ENCODE measurements around the gene SF3A1.

SF3A1 gene

GRCh38 chr22:30386608-30386959 is 29.9 kb upstream of the SF3A1 start:
- no peak for DNase-seq (ENCODE audit: low read depth, low spot score)

DNA sequence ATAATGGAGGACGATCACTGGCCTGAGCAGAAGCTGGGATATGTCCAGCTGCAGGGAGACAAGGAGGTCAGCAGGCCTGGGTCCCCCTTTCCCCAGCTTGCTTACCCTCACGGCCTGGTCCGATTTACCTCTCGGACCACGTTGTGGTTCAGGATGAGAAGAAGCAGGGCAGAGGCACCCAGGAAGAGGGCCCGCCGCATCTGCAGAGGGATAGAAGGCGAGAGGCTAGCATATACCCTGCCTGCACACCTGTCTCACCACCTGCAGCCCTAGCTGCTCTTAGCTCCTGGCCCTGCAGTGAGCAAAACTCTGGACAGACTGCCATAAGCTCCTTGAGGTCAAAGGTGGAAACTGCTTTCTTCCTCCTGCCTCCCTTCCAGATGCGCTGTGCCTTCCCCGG is 29.2 kb upstream of the SF3A1 start:
- DNase-seq (ENCODE audit: low read depth, low spot score), result no peak

DNA sequence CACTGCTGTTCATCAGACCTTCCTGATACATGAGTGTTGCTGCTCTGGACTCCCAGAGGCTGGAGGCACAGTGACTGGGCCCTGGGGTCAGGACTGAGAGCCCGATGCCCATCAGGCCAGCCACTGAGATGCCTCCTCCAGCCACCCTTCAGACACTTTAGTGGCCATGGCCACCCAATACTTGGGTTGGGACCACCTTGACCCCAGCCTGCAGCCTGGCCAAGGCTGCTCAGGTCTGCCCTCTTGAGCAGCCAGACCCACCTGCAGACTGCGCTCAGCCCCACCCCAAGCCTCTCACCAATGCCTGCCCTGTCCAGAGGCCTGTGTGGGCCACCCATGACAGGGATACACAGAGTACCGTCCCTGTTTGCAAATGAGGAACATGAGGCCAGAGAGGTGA is 26.4 kb upstream of the SF3A1 start:
- no peak for DNase-seq (ENCODE audit: low read depth, low spot score)

DNA sequence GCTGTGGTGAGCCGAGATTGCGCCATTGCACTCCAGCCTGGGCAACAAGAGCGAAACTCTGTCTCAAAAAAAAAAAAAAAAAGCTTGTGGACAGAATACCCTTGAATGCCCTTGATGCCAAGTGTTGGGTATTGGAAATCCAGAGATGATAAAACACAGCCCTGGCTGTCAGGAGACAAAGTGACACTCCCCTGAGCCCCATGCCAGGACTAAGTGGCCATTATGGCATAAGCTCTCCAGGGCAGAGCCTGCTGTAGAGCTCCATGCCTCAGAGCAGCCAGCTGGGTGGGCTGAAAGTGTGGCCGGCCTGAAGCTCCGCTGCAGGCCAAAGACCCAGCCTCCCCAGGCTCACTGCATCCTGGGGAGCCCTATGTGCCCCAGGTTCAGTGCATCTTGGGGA is 25.6 kb upstream of the SF3A1 start:
- no peak for DNase-seq (ENCODE audit: low read depth, low spot score)

GRCh38 chr22:30381264-30381663 is 24.6 kb upstream of the SF3A1 start:
- DNase-seq (ENCODE audit: low read depth, low spot score), result no peak

- no peak for DNase-seq (ENCODE audit: low read depth, low spot score)
Measured at GRCh38 chr22:30380011-30380410, 23.3 kb upstream of the SF3A1 start.

- DNase-seq (ENCODE audit: low read depth, low spot score), result no peak
Measured at GRCh38 chr22:30375312-30375849, 18.7 kb upstream of the SF3A1 start.

GRCh38 chr22:30373331-30374325 is 16.9 kb upstream of the SF3A1 start:
- no peak for DNase-seq (ENCODE audit: low read depth, low spot score)

DNA sequence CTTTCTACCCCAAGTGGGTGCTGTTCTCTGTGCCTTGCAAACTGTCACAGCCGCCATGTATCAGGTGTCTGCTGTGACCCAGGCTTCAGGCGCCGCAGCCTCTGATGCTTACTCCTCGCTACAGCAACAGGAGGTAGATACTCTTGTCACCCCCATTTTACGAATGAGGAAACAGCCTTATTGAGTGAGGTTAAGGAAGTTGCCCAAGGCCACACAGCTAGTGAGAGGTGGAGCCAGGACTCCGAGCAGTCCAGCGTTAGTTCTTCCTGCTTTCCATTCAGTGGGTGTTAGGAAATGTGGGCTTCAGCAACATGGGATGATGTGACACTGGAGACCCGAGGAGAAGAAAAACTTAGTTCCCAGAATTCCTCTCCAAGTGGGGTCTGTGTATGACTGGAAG is 16.2 kb upstream of the SF3A1 start:
- DNase-seq (ENCODE audit: low read depth, low spot score), result no peak

- DNase-seq (ENCODE audit: low read depth, low spot score), result no peak
Measured at GRCh38 chr22:30371981-30372380, 15.3 kb upstream of the SF3A1 start.

- no peak for DNase-seq (ENCODE audit: low read depth, low spot score)
Measured at GRCh38 chr22:30371321-30371720, 14.6 kb upstream of the SF3A1 start.

GRCh38 chr22:30370641-30371230 is 14.0 kb upstream of the SF3A1 start:
- no peak for DNase-seq (ENCODE audit: low read depth, low spot score)

DNA sequence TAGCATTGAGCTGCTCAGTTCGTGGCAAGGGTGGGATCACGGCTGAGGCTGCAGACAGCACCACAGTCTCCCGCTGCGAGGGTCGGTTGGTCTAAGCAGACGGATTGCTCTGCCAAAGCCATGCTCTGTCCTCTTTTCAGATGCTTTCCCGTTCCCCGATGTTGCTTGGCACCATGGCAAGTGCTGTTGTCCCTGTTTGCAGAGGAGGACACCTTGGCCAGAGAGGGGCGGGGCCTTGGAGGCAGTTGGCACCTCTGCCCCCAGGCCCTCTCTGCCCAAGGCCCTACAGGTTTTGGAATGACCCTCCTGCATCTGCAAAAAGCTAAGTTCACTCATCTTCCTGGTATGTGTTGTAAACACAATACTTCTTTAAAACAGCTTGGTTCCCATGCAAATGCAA is 11.7 kb upstream of the SF3A1 start:
- no peak for DNase-seq (ENCODE audit: low read depth, low spot score)

GRCh38 chr22:30365891-30366290 is 9.2 kb upstream of the SF3A1 start:
- DNase-seq (ENCODE audit: low read depth, low spot score), result no peak

DNA sequence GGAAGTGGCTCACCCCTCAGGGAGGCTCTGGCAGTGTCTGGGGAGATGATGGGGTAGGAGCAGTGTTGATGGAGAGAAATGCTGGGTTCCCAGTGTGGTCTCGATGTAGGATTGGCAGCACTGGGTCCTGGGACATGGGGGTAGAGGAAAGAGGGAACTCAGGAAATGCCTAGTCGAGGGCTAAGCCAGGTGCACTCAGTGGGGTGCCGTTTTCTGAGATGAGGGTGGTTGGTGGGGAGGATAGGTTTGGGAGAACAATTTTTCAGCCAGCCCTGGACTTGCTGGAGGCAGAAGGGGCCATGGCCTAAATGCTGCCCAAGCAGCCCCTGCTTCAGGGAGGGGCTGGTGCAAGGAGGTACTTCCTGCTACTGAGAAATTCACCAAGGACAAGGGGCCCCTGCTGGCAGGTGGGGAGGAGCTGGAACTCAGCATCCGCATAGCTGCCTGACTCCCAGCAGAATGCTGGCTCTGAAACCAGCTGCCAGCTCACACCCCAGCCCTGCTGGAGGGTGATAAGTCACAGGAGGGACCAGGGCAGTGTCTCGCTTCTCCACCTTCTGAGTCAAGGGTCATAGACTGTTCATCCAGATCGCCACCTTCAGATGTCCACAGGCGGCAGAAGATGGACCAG is 6.1 kb upstream of the SF3A1 start:
- no peak for DNase-seq (ENCODE audit: low read depth, low spot score)

DNA sequence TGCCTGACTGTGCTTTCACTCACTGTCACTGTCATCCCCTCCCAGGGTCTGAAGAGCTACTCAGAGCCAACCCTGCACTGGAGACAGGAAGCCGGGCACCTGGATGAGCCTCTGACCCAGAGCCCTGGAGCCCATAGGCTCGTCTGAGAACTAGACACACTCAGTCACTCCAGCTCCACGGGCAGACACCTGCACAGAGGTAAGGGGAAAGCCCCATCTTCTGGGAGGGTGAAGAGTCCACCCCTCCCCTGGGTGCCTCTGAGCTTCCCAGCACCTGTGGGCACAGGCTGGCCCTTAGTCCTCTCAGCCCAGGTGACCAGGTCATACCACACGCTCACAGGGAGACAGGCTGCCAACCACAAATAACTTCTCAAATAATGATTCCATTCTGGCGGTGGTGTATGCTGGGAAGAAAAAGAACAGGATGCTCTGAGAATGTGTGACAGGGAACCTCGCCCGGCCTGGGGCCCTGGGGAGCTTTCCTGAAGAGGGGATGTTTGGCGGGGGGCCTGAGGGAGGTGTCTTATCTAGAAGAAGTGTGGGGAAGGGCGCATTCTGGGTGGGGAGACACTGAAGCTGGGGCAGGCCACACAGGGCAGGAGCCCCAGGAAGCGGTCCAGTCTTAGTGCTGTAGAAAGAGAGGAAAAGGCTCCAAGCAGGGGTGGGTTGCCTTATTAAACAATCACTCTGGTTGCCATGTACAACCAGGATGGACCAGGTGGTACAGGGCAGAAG is 5.4 kb upstream of the SF3A1 start:
- DNase-seq (ENCODE audit: low read depth, low spot score), result no peak

GRCh38 chr22:30358541-30358940 is 1.8 kb upstream of the SF3A1 start:
- no peak for DNase-seq (ENCODE audit: low read depth, low spot score)

DNA sequence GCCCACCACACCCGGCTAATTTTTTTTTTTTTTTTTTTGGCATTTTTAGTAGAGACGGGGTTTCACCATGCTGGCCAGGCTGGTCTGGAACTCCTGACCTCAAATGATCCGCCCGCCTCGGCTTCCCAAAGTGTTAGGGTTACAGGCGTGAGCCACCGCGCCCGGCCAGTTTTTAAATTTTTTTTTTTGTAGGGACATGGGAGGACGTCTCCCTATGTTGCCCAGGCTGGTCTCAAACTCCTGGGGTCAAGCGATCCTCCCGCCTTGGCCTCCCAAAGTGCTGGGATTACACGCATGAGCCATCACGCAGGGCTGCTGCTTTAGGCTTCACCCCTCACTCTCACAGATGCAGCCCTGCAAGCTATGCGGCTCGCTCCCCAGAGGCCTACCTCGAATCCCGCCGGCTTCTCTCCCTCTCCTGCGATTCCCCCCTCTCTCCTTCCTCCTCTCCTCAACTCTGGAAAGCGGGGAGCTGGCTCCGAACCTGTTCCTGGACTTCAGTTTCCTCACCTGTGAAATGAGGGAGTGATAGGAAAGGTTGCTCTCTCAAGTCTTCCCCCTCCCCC is 1.0 kb upstream of the SF3A1 start:
- DNase-seq (ENCODE audit: low read depth, low spot score), result no peak

DNA sequence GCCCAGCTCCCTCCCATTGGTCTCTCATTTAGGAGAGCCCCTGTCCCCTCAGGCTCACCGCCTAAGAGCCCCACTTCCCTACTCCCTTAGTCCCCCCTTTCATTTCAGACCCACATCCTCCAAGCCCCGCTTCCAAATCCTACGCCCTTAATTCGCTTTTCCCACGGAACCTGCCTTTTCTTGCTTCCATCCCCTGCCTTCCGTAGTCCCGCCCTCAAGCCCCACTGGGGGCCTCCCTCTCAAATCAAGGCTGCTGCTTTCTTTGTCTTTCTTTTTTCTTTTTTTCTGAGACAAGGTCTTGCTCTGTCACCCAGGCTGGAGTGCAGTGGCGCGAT is 509 bp upstream of the SF3A1 start:
- no peak for DNase-seq (ENCODE audit: low read depth, low spot score)

DNA sequence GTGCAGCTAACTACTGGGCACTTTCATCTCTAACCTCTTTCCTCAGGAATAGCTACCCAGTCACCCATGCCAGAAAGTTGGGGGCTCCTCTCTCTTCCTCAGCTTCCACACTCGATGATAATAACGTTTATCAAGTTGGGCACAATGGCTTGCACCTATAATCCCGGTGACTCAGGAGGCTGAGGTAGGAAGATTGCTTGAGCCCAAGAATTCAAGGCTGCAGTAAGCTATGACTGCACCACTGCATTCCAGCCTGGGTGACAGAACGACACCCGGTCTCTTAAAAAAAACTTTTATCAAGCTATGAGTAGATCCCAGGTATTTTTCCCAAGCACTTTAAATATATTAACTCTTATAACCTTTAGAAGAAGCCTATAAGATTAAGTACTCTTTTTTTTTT is 2.0 kb downstream of the SF3A1 start:
- no peak for DNase-seq (ENCODE audit: low read depth, low spot score)

- DNase-seq (ENCODE audit: low read depth, low spot score), result no peak
Measured at GRCh38 chr22:30351226-30351625, 5.5 kb downstream of the SF3A1 start.

DNA sequence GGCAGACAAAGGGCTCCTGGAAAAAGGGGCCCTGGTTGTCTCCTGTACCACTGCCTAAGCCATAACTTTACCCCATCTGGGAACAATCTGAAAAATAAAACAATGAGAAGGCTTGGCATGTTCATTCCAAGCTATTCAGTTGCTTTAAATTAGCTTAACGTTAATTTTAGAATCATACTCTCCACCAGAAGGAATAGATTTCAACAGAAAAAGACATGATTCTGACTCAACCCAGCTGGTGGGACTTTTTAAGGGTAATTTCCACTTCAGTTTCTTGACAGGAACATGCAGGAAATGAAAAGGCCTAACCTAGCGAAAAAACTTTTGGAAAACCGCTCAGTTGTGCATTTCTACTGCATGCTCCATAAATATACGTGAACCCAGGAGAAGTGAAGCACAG is 7.9 kb downstream of the SF3A1 start:
- DNase-seq (ENCODE audit: low read depth, low spot score), result no peak

Measured in activated CD4-positive, CD25-positive, alpha-beta regulatory T cell treated with anti-CD3 and anti-CD28 coated beads, Interleukin-2, amount 50 U/mL, for 16 hours (primary cell).